Measurements from ENCODE around the gene DOK1. TPM values are rescaled to one million over a fixed set of nuclear protein-coding genes. Genes with fewer than 3 reads are reported as not detected.
"Not testable (repeated sequence)": the region's sequence is repeated elsewhere in the genome, so short reads cannot be mapped to it uniquely, and the experiment has no call there.

Gene DOK1
- total RNA-seq, 1 donor from 2014 or later, result 0.56 TPM

- peak; percentile 60 for ATAC-seq
These were observed 5.4 kb upstream of the DOK1 start for GRCh38 chr2:74548900-74549826.

GRCh38 chr2:74550231-74550630 lies 4.3 kb upstream of the DOK1 start:
- no peak for ATAC-seq

- ATAC-seq, result no peak
These were observed 3.0 kb upstream of the DOK1 start for GRCh38 chr2:74551530-74551929.

- ATAC-seq, result no peak
These were observed 2.3 kb upstream of the DOK1 start for GRCh38 chr2:74551942-74552913.

GRCh38 chr2:74552914-74553811 lies 1.4 kb upstream of the DOK1 start:
- ATAC-seq, result no peak

GRCh38 chr2:74554820-74555531 lies 456 bp downstream of the DOK1 start:
- peak; percentile 41 for ATAC-seq

- ATAC-seq, result no peak
These were observed 1.1 kb downstream of the DOK1 start for GRCh38 chr2:74555610-74556103.

GRCh38 chr2:74556159-74556558 lies 1.6 kb downstream of the DOK1 start:
- no peak for ATAC-seq

GRCh38 chr2:74556831-74557370 lies 2.4 kb downstream of the DOK1 start:
- ATAC-seq, result no peak

GRCh38 chr2:74558284-74559230 lies 4.0 kb downstream of the DOK1 start:
- ATAC-seq, result no peak

GRCh38 chr2:74559912-74560311 lies 5.4 kb downstream of the DOK1 start:
- ATAC-seq, result no peak

- no peak for ATAC-seq
These were observed 6.1 kb downstream of the DOK1 start for GRCh38 chr2:74560591-74560990.

GRCh38 chr2:74561022-74561421 lies 6.5 kb downstream of the DOK1 start:
- ATAC-seq, result not testable (repeated sequence)

- ATAC-seq, result no peak
These were observed 7.7 kb downstream of the DOK1 start for GRCh38 chr2:74562126-74562775.

GRCh38 chr2:74564222-74564621 lies 9.7 kb downstream of the DOK1 start:
- ATAC-seq, result no peak

- ATAC-seq, result no peak
These were observed 11.7 kb downstream of the DOK1 start for GRCh38 chr2:74566076-74566753.

GRCh38 chr2:74566754-74567085 lies 12.2 kb downstream of the DOK1 start:
- no peak for ATAC-seq

GRCh38 chr2:74567881-74568280 lies 13.4 kb downstream of the DOK1 start:
- ATAC-seq, result no peak

- no peak for ATAC-seq
These were observed 15.2 kb downstream of the DOK1 start for GRCh38 chr2:74569686-74570085.

All from esophagus mucosa (tissue), 1 donor.